OCI-M1 (cell line): ENCODE results near the gene FAM76B.
A peak's percentile ranks its signal among the peaks of the same experiment; 100 is the strongest.

Source experiments
- DNase-seq: peaks from one replicate; lab custom pipeline; 2025; lab: John Stamatoyannopoulos, UW

The FAM76B gene

GRCh38 chr11:95792200-95792599, 2.6 kb upstream of the FAM76B start:
- no peak for DNase-seq

- DNase-seq = no peak
Observed at GRCh38 chr11:95791709-95792033, 2.1 kb upstream of the FAM76B start.

GRCh38 chr11:95790933-95791708, 1.5 kb upstream of the FAM76B start:
- peak; percentile 86 for DNase-seq

- peak; percentile 97 for DNase-seq
Observed at GRCh38 chr11:95790123-95790932, 746 bp upstream of the FAM76B start, which contains the start of gene CEP57. Gene CEP57, plus strand, starts transcription at chr11:95790498. Its CDS starts 201 bp downstream, at chr11:95790699.

GRCh38 chr11:95788921-95789505, 569 bp downstream of the FAM76B start:
- peak; percentile 55 for DNase-seq

GRCh38 chr11:95780544-95780943, 9.0 kb downstream of the FAM76B start:
- DNase-seq = no peak

- DNase-seq = no peak
Observed at GRCh38 chr11:95778699-95779098, 10.9 kb downstream of the FAM76B start.

GRCh38 chr11:95776859-95777258, 12.7 kb downstream of the FAM76B start:
- DNase-seq = no peak

GRCh38 chr11:95768521-95768920, 21.1 kb downstream of the FAM76B start:
- DNase-seq = no peak

- DNase-seq = no peak
Observed at GRCh38 chr11:95767498-95767897, 22.1 kb downstream of the FAM76B start.

- DNase-seq = no peak
Observed at GRCh38 chr11:95766701-95767100, 22.9 kb downstream of the FAM76B start.

GRCh38 chr11:95764267-95764898, 25.2 kb downstream of the FAM76B start:
- peak; percentile 74 for DNase-seq

GRCh38 chr11:95762534-95762933, 27.0 kb downstream of the FAM76B start:
- DNase-seq = no peak

- no peak for DNase-seq
Observed at GRCh38 chr11:95760941-95761340, 28.6 kb downstream of the FAM76B start.

GRCh38 chr11:95751515-95751914, 38.1 kb downstream of the FAM76B start:
- no peak for DNase-seq

GRCh38 chr11:95750101-95750500, 39.5 kb downstream of the FAM76B start:
- no peak for DNase-seq

GRCh38 chr11:95739108-95739938, 50.3 kb downstream of the FAM76B start:
- no peak for DNase-seq

- DNase-seq = no peak
Observed at GRCh38 chr11:95736809-95737208, 52.8 kb downstream of the FAM76B start.

GRCh38 chr11:95736355-95736754, 53.2 kb downstream of the FAM76B start:
- DNase-seq = peak; percentile 56

GRCh38 chr11:95734009-95734572, 55.5 kb downstream of the FAM76B start:
- peak; percentile 85 for DNase-seq

- peak; percentile 7 for DNase-seq
Observed at GRCh38 chr11:95732930-95733602, 56.5 kb downstream of the FAM76B start.
